B cell (primary cell): Measurements from ENCODE around the gene PCDHA7. TPM values are rescaled to one million over a fixed set of nuclear protein-coding genes. Genes with fewer than 3 reads are reported as not detected.

Experiments
- ATAC-seq: fragments of 200-7000 bp; cut with Tn5 transposase; one replicate; pipeline ENCODE4 v1.10.0; 2021; ENCODE audit warnings: low read depth, mild to moderate bottlenecking, moderate number of reproducible peaks, moderate library complexity
- CTCF ChIA-PET: fragments of 350-600 bp; sonication (Branson Sonifier 250); formaldehyde crosslinking; loops from one replicate; lab custom pipeline; 2021; ENCODE audit warnings: antibody characterized with exemption, inconsistent platforms; lab: Charles Lee
- POLR2A ChIA-PET: fragments of 350-600 bp; sonication (Branson Sonifier 250); formaldehyde crosslinking; loops from one replicate; lab custom pipeline; 2021; ENCODE audit warnings: antibody characterized with exemption; lab: Charles Lee
- DNase-seq: peaks from one replicate; pipeline ENCODE4 v3.0.0; 2013
- H2AFZ ChIP-seq: 2 replicates; pipeline ENCODE4 v1.6.1; 2012; ENCODE audit warnings: mild to moderate bottlenecking, low read depth, low read length; ENCODE audit not compliant: insufficient read depth, poor library complexity, severe bottlenecking
- H3K27ac ChIP-seq, 2 donors: 1 replicate in 1 of 2; 2 replicates in 1 of 2; pipeline ENCODE4 v1.5.1; 2012 to 2013; ENCODE audit warnings: low read length in 2 of 2, mild to moderate bottlenecking in 2 of 2, moderate library complexity in 1 of 2
- H3K27me3 ChIP-seq, 4 experiments: fragments of 200-600 bp in 1 of 4; sonication (generic) in 1 of 4; replicated peaks in 1 of 4; 1 replicate in 2 of 4; 2 replicates in 2 of 4; pipeline versions ENCODE4 v1.6.1 to v1.7.0; 2013 to 2016; ENCODE audit warnings: low read length in 3 of 4, mild to moderate bottlenecking in 2 of 4, mixed read lengths in 1 of 4, moderate library complexity in 1 of 4; ENCODE audit not compliant: insufficient read depth in 4 of 4, control insufficient read depth in 3 of 4; ENCODE audit errors: control extremely low read depth in 1 of 4
- H3K36me3 ChIP-seq, 2 experiments: replicated peaks in 1 of 2; 1 replicate in 1 of 2; 2 replicates in 1 of 2; pipeline versions ENCODE4 v1.6.1 to v1.7.1; 2013; ENCODE audit warnings: low read length in 1 of 2; ENCODE audit not compliant: insufficient read depth in 2 of 2, control insufficient read depth in 1 of 2; ENCODE audit errors: control extremely low read depth in 1 of 2, extremely low read depth in 1 of 2
- H3K4me1 ChIP-seq, 2 donors: fragments of 200-600 bp in 1 of 2; sonication (generic) in 1 of 2; 1 replicate in 1 of 2; 2 replicates in 1 of 2; pipeline versions ENCODE4 v1.5.1 to v1.6.1; 2013 to 2017; ENCODE audit warnings: low read length in 2 of 2; ENCODE audit not compliant: control insufficient read depth in 2 of 2, insufficient read depth in 2 of 2
- H3K4me2 ChIP-seq: replicated peaks from 2 replicates; pipeline ENCODE3; 2012; ENCODE audit warnings: mild to moderate bottlenecking, low read depth, low read length; ENCODE audit not compliant: poor library complexity, severe bottlenecking
- H3K4me3 ChIP-seq, 5 experiments: fragments of 200-600 bp in 1 of 5; sonication (generic) in 1 of 5; 1 replicate in 3 of 5; 2 replicates in 2 of 5; pipeline versions ENCODE4 v1.5.1 to v1.7.0; 2011 to 2016; ENCODE audit warnings: low read length in 4 of 5, mild to moderate bottlenecking in 4 of 5, low read depth in 2 of 5, control low read depth in 1 of 5, moderate library complexity in 1 of 5; ENCODE audit not compliant: insufficient read depth in 1 of 5; ENCODE audit errors: control extremely low read depth in 1 of 5, extremely low read depth in 1 of 5
- H3K79me2 ChIP-seq: fragments of 200-600 bp; sonication (generic); one replicate; pipeline ENCODE4 v1.6.0; 2016; ENCODE audit warnings: low read length; ENCODE audit not compliant: control insufficient read depth, insufficient read depth
- H3K9ac ChIP-seq: fragments of 200-600 bp; sonication (generic); 2 replicates; pipeline ENCODE4 v1.6.1; 2017; ENCODE audit warnings: mild to moderate bottlenecking, low read length, moderate library complexity
- H3K9me3 ChIP-seq, 3 donors: one replicate each; pipeline versions ENCODE4 v1.6.1 to v1.7.1; 2013; ENCODE audit warnings: low read length in 2 of 3; ENCODE audit not compliant: control insufficient read depth in 2 of 3, insufficient read depth in 1 of 3; ENCODE audit errors: control extremely low read depth in 1 of 3
- H4K20me1 ChIP-seq: 2 replicates; pipeline ENCODE4 v1.6.0; 2012; ENCODE audit warnings: mild to moderate bottlenecking, low read length; ENCODE audit not compliant: insufficient read depth, control insufficient read depth, poor library complexity, severe bottlenecking
- H3K27ac Mint-ChIP-seq: one replicate; pipeline ENCODE4 v1.8.0; 2021; ENCODE audit warnings: mixed read lengths
- H3K27me3 Mint-ChIP-seq: one replicate; pipeline ENCODE4 v1.8.0; 2021; ENCODE audit warnings: mixed read lengths
- H3K4me1 Mint-ChIP-seq: one replicate; pipeline ENCODE4 v1.8.0; 2021; ENCODE audit warnings: mixed read lengths
- H3K4me3 Mint-ChIP-seq: one replicate; pipeline ENCODE4 v1.8.0; 2021; ENCODE audit warnings: mixed read lengths
- H3K9me3 Mint-ChIP-seq: one replicate; pipeline ENCODE4 v1.8.0; 2022; ENCODE audit warnings: mixed read lengths; ENCODE audit not compliant: insufficient read depth
- EZH2 ChIP-seq: IDR thresholded peaks from 2 replicates; pipeline ENCODE4 v1.6.1; 2012; ENCODE audit warnings: borderline replicate concordance, low read depth, mild to moderate bottlenecking, moderate library complexity, low read length; ENCODE audit not compliant: insufficient read depth, poor library complexity, severe bottlenecking
- WGBS: methylation state at CpG from one replicate; pipeline ENCODE4 v1.1.5; 2013; ENCODE audit warnings: missing lambda C conversion rate; ENCODE audit not compliant: insufficient coverage; 5-methylcytosine and 5-hydroxymethylcytosine counted together
- intact Hi-C: fragments of 100-400 bp; cut with micrococcal nuclease; formaldehyde crosslinking; loops from one replicate; pipeline ENCODE4 v1.10.0; 2022
- polyA plus RNA-seq: library from polyadenylated mRNA; depleted of rRNA; stranded (reverse); fragments of >200 nt; gene quantifications from 2 replicates; pipeline ENCODE4 v1.2.3, GENCODE V29; 2012
- total RNA-seq, 2 donors: library from RNA; stranded (reverse); fragments of 120-200 nt in 1 of 2; gene quantifications; 1 replicate in 1 of 2; 2 replicates in 1 of 2; pipeline versions ENCODE4 v1.2.3 to v1.2.4, GENCODE V29; 2013 to 2022
- TF ChIP-seq, protein P1 (sequence below): fragments of 200-600 bp; IDR thresholded peaks from one replicate; pipeline ENCODE4 v1.8.0; 2022; ENCODE audit warnings: antibody characterized with exemption, mild to moderate bottlenecking

The PCDHA7 gene
- total and polyA plus RNA-seq, 2 donors (not counting 1 experiment from before 2014, with no cell fraction given), result 0.03 TPM; not detected in 1

DNA sequence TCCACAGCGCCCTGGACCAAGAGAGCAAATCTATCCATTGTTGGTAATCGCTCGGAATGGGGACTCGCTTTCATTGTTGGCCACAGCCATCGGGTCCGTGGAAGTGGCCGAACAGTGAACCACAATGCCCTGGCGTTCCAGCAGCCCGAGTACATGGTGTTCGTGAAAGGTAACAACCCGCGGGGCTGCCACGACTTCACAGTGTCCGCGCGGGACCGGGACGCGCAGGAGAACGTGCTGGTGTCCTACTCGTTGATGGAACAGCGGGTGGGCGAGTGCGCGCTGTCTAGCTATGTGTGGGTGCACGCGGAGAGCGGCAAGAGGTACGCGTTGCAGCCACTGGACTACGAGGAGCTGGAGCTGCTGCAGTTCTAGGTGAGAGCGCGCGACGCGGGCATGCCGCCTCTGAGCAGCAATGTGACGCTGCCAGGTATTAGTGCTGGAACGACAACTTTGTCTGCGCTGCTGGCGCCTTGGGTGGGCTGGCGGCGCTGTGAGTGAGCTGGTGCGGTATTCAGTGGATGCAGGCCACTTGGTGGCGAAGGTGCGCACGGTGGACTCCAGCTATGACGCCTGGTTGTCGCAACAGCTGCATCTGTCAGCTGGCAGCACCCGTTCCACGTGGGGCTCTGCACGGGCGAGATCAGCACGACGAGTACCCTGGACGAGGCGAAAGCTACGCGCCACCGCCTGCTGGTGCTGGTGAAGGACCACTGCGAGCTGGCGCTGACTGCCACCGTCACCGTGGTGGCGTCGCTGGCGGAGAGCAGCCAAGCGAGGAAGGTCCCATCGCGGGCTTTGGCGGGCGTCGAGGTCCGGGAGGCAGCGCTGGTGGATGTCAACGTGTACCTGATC lies 28.6 kb downstream of the PCDHA7 start:
- H3K27ac Mint-ChIP-seq, result no peak overlapping the region
- H3K27me3 ChIP-seq, result no peaks in the 10 kb centered on the region
- no peak overlapping the region for H3K27ac ChIP-seq
- no peaks in the 10 kb centered on the region for H3K4me1 Mint-ChIP-seq
- no peak overlapping the region for H3K4me2 ChIP-seq
- H3K9me3 ChIP-seq, result peaks cover 0 to 35% (median 0%) of the 10 kb centered on the region in 3 donors
- H3K9ac ChIP-seq, result no peak overlapping the region
- ChIA-PET POLR2A (no interaction called here), CTCF (no interaction called here)
- H3K4me3 Mint-ChIP-seq, result no peak overlapping the region
- no peaks in the 10 kb centered on the region for H4K20me1 ChIP-seq
- ATAC-seq (no peak), DNase-seq (no peak)
- no peak overlapping the region for H3K4me3 ChIP-seq
- intact Hi-C loops, result no loop called here
- no peaks in the 10 kb centered on the region for H3K79me2 ChIP-seq
- H3K4me1 ChIP-seq, result no peaks in the 10 kb centered on the region
- H3K9me3 Mint-ChIP-seq, result no peaks in the 10 kb centered on the region
- H2AFZ ChIP-seq, result no peak overlapping the region
- H3K36me3 ChIP-seq, result no peaks in the 10 kb centered on the region
- 55% methylated on average over 76 of the region's 76 CpGs for WGBS
- TF ChIP-seq, protein P1, sequence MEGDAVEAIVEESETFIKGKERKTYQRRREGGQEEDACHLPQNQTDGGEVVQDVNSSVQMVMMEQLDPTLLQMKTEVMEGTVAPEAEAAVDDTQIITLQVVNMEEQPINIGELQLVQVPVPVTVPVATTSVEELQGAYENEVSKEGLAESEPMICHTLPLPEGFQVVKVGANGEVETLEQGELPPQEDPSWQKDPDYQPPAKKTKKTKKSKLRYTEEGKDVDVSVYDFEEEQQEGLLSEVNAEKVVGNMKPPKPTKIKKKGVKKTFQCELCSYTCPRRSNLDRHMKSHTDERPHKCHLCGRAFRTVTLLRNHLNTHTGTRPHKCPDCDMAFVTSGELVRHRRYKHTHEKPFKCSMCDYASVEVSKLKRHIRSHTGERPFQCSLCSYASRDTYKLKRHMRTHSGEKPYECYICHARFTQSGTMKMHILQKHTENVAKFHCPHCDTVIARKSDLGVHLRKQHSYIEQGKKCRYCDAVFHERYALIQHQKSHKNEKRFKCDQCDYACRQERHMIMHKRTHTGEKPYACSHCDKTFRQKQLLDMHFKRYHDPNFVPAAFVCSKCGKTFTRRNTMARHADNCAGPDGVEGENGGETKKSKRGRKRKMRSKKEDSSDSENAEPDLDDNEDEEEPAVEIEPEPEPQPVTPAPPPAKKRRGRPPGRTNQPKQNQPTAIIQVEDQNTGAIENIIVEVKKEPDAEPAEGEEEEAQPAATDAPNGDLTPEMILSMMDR, result no peak
- no peak for TF ChIP-seq EZH2
- peaks cover 6% of the 10 kb centered on the region for H3K27me3 Mint-ChIP-seq
